Endothelial cell of umbilical vein (primary cell): Measurements from ENCODE around the gene WNT16.

Experiments used
- CTCF ChIP-seq, 2 donors: IDR thresholded peaks; 1 replicate in 1 of 2; 2 replicates in 1 of 2; pipeline ENCODE4 v1.5.1; 2011; ENCODE audit warnings: low read length in 2 of 2, mild to moderate bottlenecking in 2 of 2, moderate library complexity in 2 of 2, control low read depth in 1 of 2, inconsistent platforms in 1 of 2, low read depth in 1 of 2; ENCODE audit not compliant: insufficient read depth in 1 of 2; ENCODE audit errors: extremely low read depth in 1 of 2
- EZH2 ChIP-seq: IDR thresholded peaks from 2 replicates; pipeline ENCODE4 v1.6.1; 2012; ENCODE audit warnings: borderline replicate concordance, low read depth, mild to moderate bottlenecking, moderate library complexity, low read length, inconsistent platforms; ENCODE audit not compliant: severe bottlenecking
- JUN ChIP-seq: IDR thresholded peaks from 2 replicates; pipeline ENCODE4 v1.6.1; 2011; ENCODE audit warnings: borderline replicate concordance, low read depth; ENCODE audit not compliant: insufficient read length, insufficient read depth
- MAX ChIP-seq: IDR thresholded peaks from 2 replicates; pipeline ENCODE4 v1.6.1; 2011; ENCODE audit not compliant: insufficient read depth, insufficient read length
- MYC ChIP-seq: IDR thresholded peaks from one replicate; pipeline ENCODE4 v1.6.1; 2011; ENCODE audit warnings: mild to moderate bottlenecking, low read depth, low read length
- POLR2A ChIP-seq: IDR thresholded peaks from 2 replicates; pipeline ENCODE4 v1.6.1; 2012; ENCODE audit warnings: low read depth, mild to moderate bottlenecking, control low read depth, low read length
- POLR2AphosphoS5 ChIP-seq: IDR thresholded peaks from 2 replicates; pipeline ENCODE4 v1.6.1; 2012; ENCODE audit warnings: low read depth, mild to moderate bottlenecking, control low read depth, low read length, moderate library complexity; ENCODE audit not compliant: insufficient read depth

GRCh38 chr7:121360564-121360963 lies 31.8 kb downstream of the WNT16 start:
- TF ChIP-seq CTCF (IDR thresholded peaks at IDR 0.05; ENCODE audit: extremely low read depth in 1 of 2, insufficient read depth in 1 of 2, low read depth in 1 of 2, low read length in 2 of 2) (no peak), EZH2 (no peak), MYC (no peak), POLR2AphosphoS5 (no peak), JUN (no peak), POLR2A (no peak), MAX (no peak)
